Fibroblast of villous mesenchyme (primary cell): ENCODE data around the gene CATSPERD. TPM values are rescaled to one million over a fixed set of nuclear protein-coding genes. Genes with fewer than 3 reads are reported as not detected.

Experiments used
- DNase-seq: peaks from one replicate; pipeline ENCODE4 v3.0.0-alpha.2; 2010; ENCODE audit warnings: low read depth
- H3K4me3 ChIP-seq: 2 replicates; pipeline ENCODE4 v1.5.1; 2011; ENCODE audit warnings: low read depth, mild to moderate bottlenecking, low read length
- CTCF ChIP-seq: IDR thresholded peaks from 2 replicates; pipeline ENCODE4 v1.5.1; 2012; ENCODE audit warnings: low read depth, mild to moderate bottlenecking, low read length; ENCODE audit not compliant: insufficient read depth
- total RNA-seq: library from RNA; depleted of rRNA; stranded (reverse); fragments of >200 nt; gene quantifications from 2 replicates; pipeline ENCODE4 v1.2.3, GENCODE V29; 2012

Gene CATSPERD
- total RNA-seq, 1 donor = not detected

GRCh38 chr19:5749505-5749904 lies 29.1 kb downstream of the CATSPERD start:
- no peak for TF ChIP-seq CTCF
- no peak for DNase-seq
- H3K4me3 ChIP-seq = no peak overlapping the region

- DNase-seq = no peak
- no peak for TF ChIP-seq CTCF
- H3K4me3 ChIP-seq = no peak overlapping the region
Measured at GRCh38 chr19:5751709-5752108, 31.3 kb downstream of the CATSPERD start.

GRCh38 chr19:5753743-5754142 lies 33.3 kb downstream of the CATSPERD start:
- H3K4me3 ChIP-seq = no peak overlapping the region
- TF ChIP-seq CTCF = no peak
- DNase-seq = no peak

GRCh38 chr19:5762608-5763217 lies 42.3 kb downstream of the CATSPERD start:
- DNase-seq = no peak
- no peak for TF ChIP-seq CTCF
- H3K4me3 ChIP-seq = no peak overlapping the region

- no peak for DNase-seq
- H3K4me3 ChIP-seq = no peak overlapping the region
- TF ChIP-seq CTCF = no peak
Measured at GRCh38 chr19:5765220-5765619, 44.8 kb downstream of the CATSPERD start.

GRCh38 chr19:5767949-5768348 lies 47.5 kb downstream of the CATSPERD start:
- H3K4me3 ChIP-seq = no peak overlapping the region
- TF ChIP-seq CTCF = no peak
- DNase-seq = no peak

- no peak overlapping the region for H3K4me3 ChIP-seq
- no peak for TF ChIP-seq CTCF
- no peak for DNase-seq
Measured at GRCh38 chr19:5772416-5772815, 52.0 kb downstream of the CATSPERD start.
